CD4-positive, alpha-beta T cell treated with Interleukin-6 for 4 hours (primary cell): ENCODE results near the gene SLFN13.
"Not testable (repeated sequence)": the region's sequence is repeated elsewhere in the genome, so short reads cannot be mapped to it uniquely, and the experiment has no call there.

Source experiments
- DNase-seq: peaks from one replicate; pipeline ENCODE4 v3.0.0-alpha.2; 2020; ENCODE audit warnings: mixed read lengths

Gene SLFN13

DNA sequence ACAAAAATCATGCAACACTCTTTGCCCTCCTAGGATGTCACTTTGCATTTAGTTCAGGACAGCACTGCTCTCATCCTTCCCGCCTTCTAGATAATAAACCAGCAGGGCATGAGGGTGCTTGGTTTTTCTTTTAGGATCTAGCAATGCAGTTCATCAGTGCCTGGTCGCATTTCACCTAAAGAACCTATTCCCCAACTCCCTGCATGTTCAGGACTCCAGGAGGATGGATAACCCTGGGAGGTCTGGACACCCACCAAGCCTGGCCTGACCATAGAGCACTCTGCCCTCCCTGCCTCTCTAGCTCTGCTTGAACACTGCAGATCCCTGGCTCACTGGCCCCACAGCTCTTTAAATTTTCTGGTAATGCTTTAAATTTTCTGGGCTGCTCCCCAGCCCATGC is 18.9 kb downstream of the SLFN13 start:
- no peak for DNase-seq

- DNase-seq, result no peak
These were observed 20.3 kb downstream of the SLFN13 start for GRCh38 chr17:35428229-35428628.

GRCh38 chr17:35423761-35424160 is 24.8 kb downstream of the SLFN13 start:
- DNase-seq, result no peak

GRCh38 chr17:35421069-35421468 is 27.5 kb downstream of the SLFN13 start:
- not testable (repeated sequence) for DNase-seq

DNA sequence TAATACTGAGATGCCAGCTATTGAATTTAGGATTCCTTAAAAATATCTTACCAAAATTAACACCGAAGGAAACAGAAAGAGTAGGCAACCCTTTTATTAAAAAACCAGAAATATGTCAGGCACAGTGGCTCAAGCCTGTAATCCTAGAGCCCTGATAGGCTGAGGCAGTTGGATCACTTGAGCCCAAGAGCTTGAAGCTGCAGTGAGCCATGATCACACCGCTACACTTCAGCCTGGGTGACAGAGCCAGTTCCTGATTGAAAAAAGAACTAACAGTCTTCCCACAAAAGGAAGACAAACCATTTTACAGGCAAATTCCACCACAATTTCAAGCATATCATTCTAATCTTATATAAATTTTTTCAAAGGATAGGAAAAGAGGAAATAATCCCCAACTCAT is 31.9 kb downstream of the SLFN13 start:
- DNase-seq, result no peak

- not testable (repeated sequence) for DNase-seq
These were observed 33.9 kb downstream of the SLFN13 start for GRCh38 chr17:35414707-35415106.

DNA sequence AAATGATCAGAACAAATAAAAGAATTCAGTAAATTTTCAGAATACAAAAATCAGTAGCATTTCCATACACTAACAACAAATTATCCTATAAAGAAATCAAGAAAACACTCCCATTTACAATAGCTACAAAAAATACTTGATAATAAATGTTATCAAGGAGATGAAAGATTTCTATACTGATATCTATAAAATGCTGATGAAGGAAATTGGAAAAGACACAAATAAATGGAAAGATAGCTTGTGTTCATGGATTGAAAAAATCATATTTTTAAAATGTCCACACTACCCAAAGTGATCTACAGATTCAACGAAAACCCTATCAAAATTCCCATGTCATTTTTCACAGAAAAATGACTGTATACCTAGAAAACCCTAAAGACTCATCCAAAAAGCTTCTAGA is 34.3 kb downstream of the SLFN13 start:
- DNase-seq, result no peak

DNA sequence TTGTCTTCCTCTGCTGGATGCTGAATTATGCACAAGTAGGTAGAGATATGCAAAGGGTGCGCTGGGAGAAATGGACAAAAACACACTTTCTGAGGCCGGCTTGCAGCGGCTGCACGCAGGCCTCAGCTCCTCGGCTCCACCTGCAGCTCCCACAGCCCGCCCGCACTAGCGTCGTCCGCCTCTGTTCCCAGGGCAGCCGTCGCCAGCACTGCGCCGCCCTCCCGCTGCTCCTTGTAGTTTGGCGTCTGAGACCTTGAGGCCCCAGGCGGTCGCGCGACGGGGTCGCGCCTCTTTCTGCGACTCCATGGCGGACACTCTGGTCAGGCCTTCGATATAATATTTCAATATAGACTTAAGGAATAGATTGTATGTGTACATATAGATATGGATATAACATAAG is 41.0 kb downstream of the SLFN13 start:
- no peak for DNase-seq

DNA sequence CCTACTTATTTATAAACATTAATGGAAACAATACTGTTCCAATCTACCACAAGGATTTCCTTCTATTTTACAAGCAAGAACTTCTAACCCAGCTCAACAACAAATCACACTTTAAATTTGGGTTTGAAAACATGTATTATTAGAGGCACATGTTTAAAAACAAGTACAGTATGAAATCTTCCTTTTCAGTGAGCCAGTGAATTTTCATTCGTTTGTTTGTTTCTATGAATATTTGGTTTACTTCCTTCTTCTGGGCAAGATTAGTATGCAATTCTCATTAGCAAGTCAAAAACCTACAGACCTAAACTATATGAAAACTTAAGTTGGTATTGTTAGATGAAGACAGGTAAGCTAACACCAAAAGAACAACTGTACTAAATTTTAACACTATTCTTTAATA is 42.0 kb downstream of the SLFN13 start:
- DNase-seq, result no peak

- DNase-seq, result no peak
These were observed 44.2 kb downstream of the SLFN13 start for GRCh38 chr17:35404360-35404759.

- not testable (repeated sequence) for DNase-seq
These were observed 54.8 kb downstream of the SLFN13 start for GRCh38 chr17:35393783-35394182.

GRCh38 chr17:35390663-35391062 is 57.9 kb downstream of the SLFN13 start:
- DNase-seq, result no peak

DNA sequence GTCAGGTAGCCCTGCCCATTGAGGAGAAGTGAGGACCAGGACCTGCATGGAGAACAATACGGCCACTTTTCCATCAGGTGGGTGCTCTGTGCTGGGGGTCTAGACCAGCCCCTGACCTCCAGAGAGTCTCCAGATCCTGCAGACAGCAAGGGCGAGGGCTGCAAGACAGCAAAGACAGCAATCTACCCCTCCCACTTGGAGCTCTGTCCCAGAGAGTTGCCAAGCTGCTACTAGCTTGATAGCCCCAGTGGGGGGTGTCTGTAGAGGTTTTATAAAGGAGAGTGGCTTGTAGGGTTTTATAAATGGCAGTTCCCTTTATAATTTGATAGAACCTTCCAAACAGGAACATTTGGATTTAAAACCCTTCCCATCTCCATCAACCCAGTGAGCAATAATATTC is 58.4 kb downstream of the SLFN13 start:
- DNase-seq, result no peak

DNA sequence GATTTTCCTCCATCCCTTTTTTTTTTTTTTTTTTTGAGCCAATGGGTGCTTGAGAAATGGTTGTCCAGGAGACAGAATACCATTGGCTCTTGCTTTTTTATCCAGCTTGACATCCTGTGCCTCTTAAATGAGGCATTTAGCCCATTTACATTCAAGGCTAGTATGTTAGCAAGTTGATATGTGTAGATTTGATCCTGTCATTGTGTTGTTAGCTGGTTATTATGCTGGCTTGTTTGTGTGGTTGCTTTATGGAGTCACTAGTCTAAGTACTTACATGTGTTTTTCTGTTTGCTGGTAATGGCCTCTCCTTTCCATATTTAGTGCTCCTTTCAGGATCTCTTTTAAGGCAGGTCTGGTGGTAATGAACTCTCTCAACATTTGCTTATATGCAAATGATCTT is 61.1 kb downstream of the SLFN13 start:
- no peak for DNase-seq
